Measurements from ENCODE around the gene RAB3IL1. TPM values are rescaled to one million over a fixed set of nuclear protein-coding genes. Genes with fewer than 3 reads are reported as not detected.
"Not testable (repeated sequence)": the region's sequence is repeated elsewhere in the genome, so short reads cannot be mapped to it uniquely, and the experiment has no call there.

The RAB3IL1 gene
- polyA plus RNA-seq, 4 donors: 0.45 to 29.9 (median 7.2) TPM

- DNase-seq (no peak), FAIRE-seq (no peak)
- Histone ChIP-seq H3K27me3 (ENCODE audit: control insufficient read depth in 3 of 3, insufficient read depth in 3 of 3, low read length in 3 of 3) (peaks cover 0 to 7% (median 0%) of the 10 kb centered on the region in 3 donors), H3K4me1 (ENCODE audit: control insufficient read depth in 3 of 3, insufficient read depth in 2 of 3, low read depth in 1 of 3, low read length in 2 of 3) (peaks cover 2 to 43% (median 3%) of the 10 kb centered on the region in 3 donors), H3K9me3 (ENCODE audit: control insufficient read depth in 2 of 2, insufficient read depth in 1 of 2, low read depth in 1 of 2, low read length in 1 of 2) (no peaks in the 10 kb centered on the region), H3K4me3 (ENCODE audit: low read depth in 1 of 3, low read length in 3 of 3) (no peak overlapping the region), H3K27ac (ENCODE audit: low read depth in 1 of 3, low read length in 2 of 3) (peak overlapping the region in 1 of 3 donors; percentile 8), H3K36me3 (ENCODE audit: control insufficient read depth in 3 of 3, insufficient read depth in 2 of 3, low read depth in 1 of 3, low read length in 3 of 3) (peaks cover 0 to 37% (median 0%) of the 10 kb centered on the region in 3 donors)
- WGBS, 3 donors: 87 to 91% (median 88%) methylated on average over 20 of the region's 20 CpGs
Measured at GRCh38 chr11:61956191-61957020, 39.0 kb upstream of the RAB3IL1 start.

DNA sequence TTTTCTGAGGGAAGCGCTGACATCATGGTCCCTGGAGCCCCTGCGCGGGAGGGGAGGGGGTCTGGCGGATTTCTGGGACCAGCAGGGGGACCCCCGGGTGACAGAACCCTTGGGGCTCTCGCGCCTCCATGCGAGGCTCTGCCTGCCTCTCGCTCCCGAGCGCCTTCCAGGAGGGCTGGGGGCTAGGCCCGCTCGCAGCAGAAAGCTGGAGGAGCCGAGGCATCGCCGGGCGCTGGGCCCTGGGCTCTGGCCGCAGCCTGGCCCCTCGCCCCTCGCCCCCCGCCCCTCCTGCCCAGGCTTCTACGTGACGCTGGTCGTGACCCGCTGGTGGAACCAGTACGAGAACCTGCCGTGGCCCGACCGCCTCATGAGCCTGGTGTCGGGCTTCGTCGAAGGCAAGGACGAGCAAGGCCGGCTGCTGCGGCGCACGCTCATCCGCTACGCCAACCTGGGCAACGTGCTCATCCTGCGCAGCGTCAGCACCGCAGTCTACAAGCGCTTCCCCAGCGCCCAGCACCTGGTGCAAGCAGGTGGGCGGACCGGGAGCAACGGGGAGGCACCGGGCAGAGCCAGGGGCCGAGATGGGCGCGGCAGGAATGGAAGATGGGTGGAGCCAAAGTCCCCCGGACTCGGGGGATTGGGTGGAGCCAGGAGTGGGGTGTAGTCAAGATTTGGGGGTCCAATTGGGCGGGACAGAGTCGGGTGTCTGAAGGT is 38.2 kb upstream of the RAB3IL1 start:
- no peaks in the 10 kb centered on the region for H3K9me3 ChIP-seq (ENCODE audit: control insufficient read depth in 2 of 2, insufficient read depth in 1 of 2, low read depth in 1 of 2, low read length in 1 of 2)
- 5 to 12% (median 6%) methylated on average over 50 to 56 of the region's 56 CpGs for WGBS, 3 donors
- peaks cover 1 to 36% (median 2%) of the 10 kb centered on the region in 3 donors for H3K4me1 ChIP-seq (ENCODE audit: control insufficient read depth in 3 of 3, insufficient read depth in 2 of 3, low read depth in 1 of 3, low read length in 2 of 3)
- FAIRE-seq (no peak), DNase-seq (peak in 1 of 2 donors; percentile 62)
- H3K36me3 ChIP-seq (ENCODE audit: control insufficient read depth in 3 of 3, insufficient read depth in 2 of 3, low read depth in 1 of 3, low read length in 3 of 3): peaks cover 0 to 33% (median 0%) of the 10 kb centered on the region in 3 donors
- H3K27ac ChIP-seq (ENCODE audit: low read depth in 1 of 3, low read length in 2 of 3): peak overlapping the region in 1 of 3 donors; percentile 77
- H3K27me3 ChIP-seq (ENCODE audit: control insufficient read depth in 3 of 3, insufficient read depth in 3 of 3, low read length in 3 of 3): peaks cover 0 to 7% (median 0%) of the 10 kb centered on the region in 3 donors
- H3K4me3 ChIP-seq (ENCODE audit: low read depth in 1 of 3, low read length in 3 of 3): peak overlapping the region in 2 of 3 donors; percentile 26 to 36

DNA sequence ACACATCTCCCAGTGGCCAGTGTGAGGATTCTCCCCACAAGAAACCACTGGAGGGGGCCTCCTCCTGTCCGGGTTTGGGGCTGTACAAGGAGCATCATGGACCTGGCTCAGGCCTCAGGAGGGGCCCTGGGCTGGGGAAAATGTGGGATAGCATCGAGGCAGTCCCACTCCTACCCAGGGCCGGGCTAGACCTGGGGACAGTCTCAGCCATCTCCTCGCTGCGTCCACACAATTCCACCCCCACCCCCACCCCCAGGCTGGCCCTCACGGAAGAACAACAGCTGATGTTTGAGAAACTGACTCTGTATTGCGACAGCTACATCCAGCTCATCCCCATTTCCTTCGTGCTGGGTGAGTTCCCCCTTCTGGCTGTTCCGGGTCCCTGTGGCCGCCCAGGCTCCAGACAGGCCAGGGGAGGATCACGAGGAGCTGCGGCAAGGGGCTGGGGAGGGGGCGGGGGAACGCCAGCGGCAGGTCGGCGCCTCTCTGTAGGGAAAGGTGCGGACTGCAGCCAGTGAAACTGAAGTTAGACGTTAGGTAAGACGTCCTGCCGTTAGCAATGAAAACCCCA is 37.6 kb upstream of the RAB3IL1 start:
- 12 to 21% (median 18%) methylated on average over 20 to 21 of the region's 21 CpGs for WGBS, 3 donors
- peak overlapping the region in 2 of 3 donors; percentile 26 to 36 for H3K4me3 ChIP-seq (ENCODE audit: low read depth in 1 of 3, low read length in 3 of 3)
- peak overlapping the region in 2 of 3 donors; percentile 35 to 77 for H3K27ac ChIP-seq (ENCODE audit: low read depth in 1 of 3, low read length in 2 of 3)
- H3K9me3 ChIP-seq (ENCODE audit: control insufficient read depth in 2 of 2, insufficient read depth in 1 of 2, low read depth in 1 of 2, low read length in 1 of 2): no peaks in the 10 kb centered on the region
- peaks cover 0 to 30% (median 2%) of the 10 kb centered on the region in 3 donors for H3K4me1 ChIP-seq (ENCODE audit: control insufficient read depth in 3 of 3, insufficient read depth in 2 of 3, low read depth in 1 of 3, low read length in 2 of 3)
- peaks cover 0 to 31% (median 0%) of the 10 kb centered on the region in 3 donors for H3K36me3 ChIP-seq (ENCODE audit: control insufficient read depth in 3 of 3, insufficient read depth in 2 of 3, low read depth in 1 of 3, low read length in 3 of 3)
- DNase-seq (peak in 1 of 2 donors; percentile 61), FAIRE-seq (no peak)
- H3K27me3 ChIP-seq (ENCODE audit: control insufficient read depth in 3 of 3, insufficient read depth in 3 of 3, low read length in 3 of 3): peaks cover 0 to 7% (median 0%) of the 10 kb centered on the region in 3 donors

- Histone ChIP-seq H3K36me3 (ENCODE audit: control insufficient read depth in 3 of 3, insufficient read depth in 2 of 3, low read depth in 1 of 3, low read length in 3 of 3) (peaks cover 0 to 25% (median 0%) of the 10 kb centered on the region in 3 donors), H3K27ac (ENCODE audit: low read depth in 1 of 3, low read length in 2 of 3) (peak overlapping the region in 2 of 3 donors; percentile 27 to 35), H3K4me1 (ENCODE audit: control insufficient read depth in 3 of 3, insufficient read depth in 2 of 3, low read depth in 1 of 3, low read length in 2 of 3) (peaks cover 0 to 24% (median 2%) of the 10 kb centered on the region in 3 donors), H3K4me3 (ENCODE audit: low read depth in 1 of 3, low read length in 3 of 3) (no peak overlapping the region), H3K27me3 (ENCODE audit: control insufficient read depth in 3 of 3, insufficient read depth in 3 of 3, low read length in 3 of 3) (peaks cover 0 to 7% (median 0%) of the 10 kb centered on the region in 3 donors), H3K9me3 (ENCODE audit: control insufficient read depth in 2 of 2, insufficient read depth in 1 of 2, low read depth in 1 of 2, low read length in 1 of 2) (no peaks in the 10 kb centered on the region)
- 92 to 93% (median 93%) methylated on average over 9 of the region's 9 CpGs for WGBS, 3 donors
- FAIRE-seq (no peak), DNase-seq (no peak)
Measured at GRCh38 chr11:61954106-61954850, 36.9 kb upstream of the RAB3IL1 start.

DNA sequence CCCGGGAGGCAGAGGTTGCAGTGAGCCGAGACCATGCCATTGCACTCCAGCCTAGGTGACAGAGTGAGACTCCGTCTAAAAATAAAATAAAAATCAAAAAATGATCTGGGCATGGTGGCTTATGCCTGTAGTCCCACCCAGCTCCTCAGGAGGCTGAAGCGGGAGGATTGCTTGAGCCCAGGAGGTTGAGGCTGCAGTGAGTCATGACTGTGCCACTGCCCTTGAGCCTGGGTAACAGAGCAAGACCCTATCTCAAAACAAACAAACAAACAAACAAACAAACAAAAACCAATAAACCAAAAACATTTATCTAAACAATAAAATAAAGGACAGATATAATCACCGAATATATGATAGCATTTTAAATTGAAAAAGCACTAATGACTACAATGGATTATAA is 36.3 kb upstream of the RAB3IL1 start:
- WGBS, 3 donors: 89 to 94% (median 92%) methylated on average over 5 of the region's 5 CpGs
- not testable (repeated sequence) for DNase-seq; H3K27me3 ChIP-seq (ENCODE audit: control insufficient read depth in 3 of 3, insufficient read depth in 3 of 3, low read length in 3 of 3); H3K27ac ChIP-seq (ENCODE audit: low read depth in 1 of 3, low read length in 2 of 3); H3K9me3 ChIP-seq (ENCODE audit: control insufficient read depth in 2 of 2, insufficient read depth in 1 of 2, low read depth in 1 of 2, low read length in 1 of 2); H3K4me3 ChIP-seq (ENCODE audit: low read depth in 1 of 3, low read length in 3 of 3); FAIRE-seq
- peaks cover 0 to 17% (median 2%) of the 10 kb centered on the region in 3 donors for H3K4me1 ChIP-seq (ENCODE audit: control insufficient read depth in 3 of 3, insufficient read depth in 2 of 3, low read depth in 1 of 3, low read length in 2 of 3)
- peaks cover 0 to 22% (median 0%) of the 10 kb centered on the region in 3 donors for H3K36me3 ChIP-seq (ENCODE audit: control insufficient read depth in 3 of 3, insufficient read depth in 2 of 3, low read depth in 1 of 3, low read length in 3 of 3)

- Histone ChIP-seq H3K4me3 (ENCODE audit: low read depth in 1 of 3, low read length in 3 of 3) (no peak overlapping the region), H3K27ac (ENCODE audit: low read depth in 1 of 3, low read length in 2 of 3) (no peak overlapping the region), H3K36me3 (ENCODE audit: control insufficient read depth in 3 of 3, insufficient read depth in 2 of 3, low read depth in 1 of 3, low read length in 3 of 3) (peaks cover 0 to 16% (median 0%) of the 10 kb centered on the region in 3 donors), H3K27me3 (ENCODE audit: control insufficient read depth in 3 of 3, insufficient read depth in 3 of 3, low read length in 3 of 3) (peaks cover 0 to 7% (median 0%) of the 10 kb centered on the region in 3 donors), H3K9me3 (ENCODE audit: control insufficient read depth in 2 of 2, insufficient read depth in 1 of 2, low read depth in 1 of 2, low read length in 1 of 2) (no peaks in the 10 kb centered on the region), H3K4me1 (ENCODE audit: control insufficient read depth in 3 of 3, insufficient read depth in 2 of 3, low read depth in 1 of 3, low read length in 2 of 3) (peaks cover 0 to 14% (median 2%) of the 10 kb centered on the region in 3 donors)
- FAIRE-seq: no peak
- WGBS, 3 donors: 65 to 83% (median 80%) methylated on average over 3 of the region's 3 CpGs
- no peak for DNase-seq
Measured at GRCh38 chr11:61952882-61953281, 35.5 kb upstream of the RAB3IL1 start.

DNA sequence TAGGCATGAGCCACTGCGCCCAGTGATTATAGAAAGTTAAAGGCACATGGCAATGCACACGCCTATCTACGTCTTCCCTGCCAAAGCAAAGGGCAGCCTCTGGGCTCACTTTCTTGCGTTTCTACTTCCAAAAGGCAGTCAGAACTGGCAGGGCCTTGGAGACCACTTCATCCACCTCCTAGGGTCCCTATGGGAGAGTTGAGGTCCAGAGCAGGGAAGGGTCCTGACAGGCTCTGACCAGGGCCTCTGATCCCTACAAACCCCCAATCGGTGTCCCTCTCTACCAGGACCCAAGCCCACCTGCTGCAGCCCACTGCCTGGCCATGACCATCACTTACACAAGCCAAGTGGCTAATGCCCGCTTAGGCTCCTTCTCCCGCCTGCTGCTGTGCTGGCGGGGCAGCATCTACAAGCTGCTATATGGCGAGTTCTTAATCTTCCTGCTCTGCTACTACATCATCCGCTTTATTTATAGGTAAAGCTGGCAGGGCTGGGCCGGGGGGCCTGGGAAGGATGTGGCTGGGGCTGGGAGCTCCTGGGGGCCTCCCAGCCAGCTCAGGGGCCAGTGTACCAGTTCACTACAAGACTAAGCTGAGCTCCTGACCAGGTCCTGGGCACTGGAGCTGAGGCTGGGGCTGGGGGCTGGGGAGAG is 34.2 kb upstream of the RAB3IL1 start:
- WGBS, 3 donors: 91 to 93% (median 92%) methylated on average over 11 of the region's 11 CpGs
- Histone ChIP-seq H3K4me3 (ENCODE audit: low read depth in 1 of 3, low read length in 3 of 3) (no peak overlapping the region), H3K27me3 (ENCODE audit: control insufficient read depth in 3 of 3, insufficient read depth in 3 of 3, low read length in 3 of 3) (peaks cover 0 to 7% (median 0%) of the 10 kb centered on the region in 3 donors), H3K4me1 (ENCODE audit: control insufficient read depth in 3 of 3, insufficient read depth in 2 of 3, low read depth in 1 of 3, low read length in 2 of 3) (peaks cover 0 to 18% (median 2%) of the 10 kb centered on the region in 3 donors), H3K36me3 (ENCODE audit: control insufficient read depth in 3 of 3, insufficient read depth in 2 of 3, low read depth in 1 of 3, low read length in 3 of 3) (peaks cover 0 to 5% (median 0%) of the 10 kb centered on the region in 3 donors), H3K27ac (ENCODE audit: low read depth in 1 of 3, low read length in 2 of 3) (no peak overlapping the region), H3K9me3 (ENCODE audit: control insufficient read depth in 2 of 2, insufficient read depth in 1 of 2, low read depth in 1 of 2, low read length in 1 of 2) (no peaks in the 10 kb centered on the region)
- no peak for FAIRE-seq
- DNase-seq: no peak
